Smooth muscle cell of the brain vasculature (primary cell): ENCODE data around the gene PLXND1.

Source experiments
- DNase-seq: peaks from one replicate; pipeline ENCODE4 v3.0.0-alpha.2; 2012; ENCODE audit warnings: low read depth, low spot score

Gene PLXND1

GRCh38 chr3:129507181-129507831, 99.2 kb downstream of the PLXND1 start:
- no peak for DNase-seq

GRCh38 chr3:129506231-129506742, 100.2 kb downstream of the PLXND1 start:
- DNase-seq, result no peak

DNA sequence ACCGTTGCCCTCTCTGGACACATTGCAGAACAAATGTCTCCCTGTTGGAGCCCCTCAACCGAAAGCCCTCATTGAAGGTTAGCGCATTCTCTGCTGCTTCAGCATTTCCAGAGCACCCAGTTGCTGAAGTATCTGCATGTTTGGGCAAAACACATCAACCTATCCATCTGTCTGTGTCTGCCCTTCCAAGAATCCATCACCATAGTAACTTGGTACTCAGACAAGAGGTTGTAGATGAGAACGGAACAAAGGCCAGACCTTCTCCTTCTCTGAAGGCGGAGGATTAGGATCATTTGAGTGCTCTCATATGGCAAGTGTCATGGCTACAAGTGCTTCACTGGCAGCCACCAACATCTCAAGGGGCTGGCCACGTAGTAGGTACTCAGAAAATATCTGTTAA, 101.1 kb downstream of the PLXND1 start:
- no peak for DNase-seq
